ENCODE data around the gene PNMA8A. TPM values are rescaled to one million over a fixed set of nuclear protein-coding genes. Genes with fewer than 3 reads are reported as not detected.
A peak's percentile ranks its signal among the peaks of the same experiment; 100 is the strongest.

Gene PNMA8A
- total RNA-seq, 4 donors from 2014 or later: 0.28 TPM; not detected in 3

DNA sequence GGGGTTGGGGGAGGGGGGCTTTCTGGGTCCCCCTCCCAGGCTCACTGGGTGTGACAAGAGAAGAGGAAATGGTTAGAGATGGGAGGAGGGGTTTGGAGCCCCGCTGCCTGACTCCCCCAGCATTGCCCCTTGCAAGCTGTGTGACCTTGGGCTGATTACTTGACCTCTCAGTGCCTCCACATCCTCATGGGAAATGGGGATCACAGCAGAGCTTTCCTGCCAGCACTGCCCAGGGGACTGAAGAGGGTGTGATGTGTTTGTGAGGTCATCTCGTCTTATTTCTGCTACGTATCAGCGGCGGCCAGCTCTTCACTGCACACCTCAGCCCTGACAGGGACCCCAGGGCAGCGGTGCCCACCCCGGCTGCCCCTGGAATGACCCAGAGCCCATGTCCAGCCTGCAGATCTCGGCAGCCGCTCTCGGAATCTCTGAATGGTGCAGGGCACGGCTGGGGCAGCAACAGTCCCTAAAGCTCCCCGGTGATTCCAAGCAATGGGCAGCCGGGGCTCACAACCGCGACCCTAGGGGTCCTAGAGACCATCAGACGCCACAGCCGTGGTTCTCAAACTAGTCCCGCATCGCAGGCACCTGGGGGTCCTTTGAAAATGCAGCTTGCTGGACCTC lies 15.9 kb upstream of the PNMA8A start:
- no peak for TF ChIP-seq POLR2A (IDR thresholded peaks at IDR 0.05)
- TF ChIP-seq, protein P1, sequence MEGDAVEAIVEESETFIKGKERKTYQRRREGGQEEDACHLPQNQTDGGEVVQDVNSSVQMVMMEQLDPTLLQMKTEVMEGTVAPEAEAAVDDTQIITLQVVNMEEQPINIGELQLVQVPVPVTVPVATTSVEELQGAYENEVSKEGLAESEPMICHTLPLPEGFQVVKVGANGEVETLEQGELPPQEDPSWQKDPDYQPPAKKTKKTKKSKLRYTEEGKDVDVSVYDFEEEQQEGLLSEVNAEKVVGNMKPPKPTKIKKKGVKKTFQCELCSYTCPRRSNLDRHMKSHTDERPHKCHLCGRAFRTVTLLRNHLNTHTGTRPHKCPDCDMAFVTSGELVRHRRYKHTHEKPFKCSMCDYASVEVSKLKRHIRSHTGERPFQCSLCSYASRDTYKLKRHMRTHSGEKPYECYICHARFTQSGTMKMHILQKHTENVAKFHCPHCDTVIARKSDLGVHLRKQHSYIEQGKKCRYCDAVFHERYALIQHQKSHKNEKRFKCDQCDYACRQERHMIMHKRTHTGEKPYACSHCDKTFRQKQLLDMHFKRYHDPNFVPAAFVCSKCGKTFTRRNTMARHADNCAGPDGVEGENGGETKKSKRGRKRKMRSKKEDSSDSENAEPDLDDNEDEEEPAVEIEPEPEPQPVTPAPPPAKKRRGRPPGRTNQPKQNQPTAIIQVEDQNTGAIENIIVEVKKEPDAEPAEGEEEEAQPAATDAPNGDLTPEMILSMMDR (IDR thresholded peaks at IDR 0.05): no peak
- peak overlapping the region in 1 of 4 donors; percentile 33 for H3K4me3 ChIP-seq

DNA sequence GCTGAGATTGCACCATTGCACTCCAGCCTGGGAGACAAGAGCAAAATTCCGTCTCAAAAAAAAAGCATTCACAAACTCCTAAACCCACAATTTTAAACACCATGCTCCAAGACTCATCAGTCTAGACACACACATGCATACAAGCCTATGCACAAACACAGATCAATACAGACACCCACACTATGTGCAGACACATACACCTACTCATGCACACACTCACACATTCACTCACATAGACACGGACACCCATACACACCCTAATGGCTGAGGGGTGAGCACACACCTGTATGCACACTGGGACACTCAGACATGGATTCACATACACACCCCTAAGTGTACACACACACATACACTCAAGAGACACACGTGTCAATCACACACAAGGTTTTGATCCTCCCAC lies 15.0 kb upstream of the PNMA8A start:
- TF ChIP-seq, protein P1 (IDR thresholded peaks at IDR 0.05): no peak
- TF ChIP-seq POLR2A (IDR thresholded peaks at IDR 0.05): no peak
- Histone ChIP-seq H3K27ac (no peak overlapping the region), H3K9me3 (no peaks in the 10 kb centered on the region), H3K4me3 (no peak overlapping the region), H3K27me3 (peaks cover 0 to 17% of the 10 kb centered on the region in 2 donors), H3K4me1 (peaks cover 0 to 13% (median 4%) of the 10 kb centered on the region in 4 donors), H3K36me3 (no peaks in the 10 kb centered on the region)
- no peak for DNase-seq

More for the DNA sequence above, 15.9 kb upstream of the PNMA8A start:
- no peak overlapping the region for H3K27ac ChIP-seq
- H3K4me1 ChIP-seq: peaks cover 0 to 13% (median 4%) of the 10 kb centered on the region in 4 donors
- no peaks in the 10 kb centered on the region for H3K36me3 ChIP-seq
- no peak for DNase-seq
- no peaks in the 10 kb centered on the region for H3K9me3 ChIP-seq
- H3K27me3 ChIP-seq: peaks cover 0 to 17% of the 10 kb centered on the region in 2 donors

DNA sequence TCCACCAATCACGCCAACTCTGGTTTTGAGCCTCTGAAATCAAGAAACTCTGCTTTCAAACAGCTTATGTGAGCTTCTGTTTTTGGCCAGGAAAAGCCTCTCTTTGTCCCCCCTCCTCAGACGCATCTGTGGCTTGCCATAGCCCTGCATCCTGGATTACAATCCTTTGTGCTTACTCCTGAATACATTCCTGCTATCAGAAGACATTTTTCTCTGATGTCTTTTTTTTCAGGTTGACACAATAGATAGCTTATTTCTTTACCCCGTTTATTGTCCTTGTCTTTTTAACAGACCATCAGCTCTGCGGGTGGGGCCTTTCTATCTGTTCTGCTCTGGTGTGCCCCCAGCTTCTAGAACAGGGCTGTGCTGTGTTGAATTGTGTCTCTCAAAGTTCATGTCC lies 13.3 kb upstream of the PNMA8A start:
- DNase-seq: no peak
- no peak for TF ChIP-seq POLR2A (IDR thresholded peaks at IDR 0.05)
- TF ChIP-seq, protein P1 (IDR thresholded peaks at IDR 0.05): no peak
- Histone ChIP-seq H3K4me1 (peaks cover 0 to 9% (median 4%) of the 10 kb centered on the region in 4 donors), H3K27me3 (peaks cover 0 to 14% of the 10 kb centered on the region in 2 donors), H3K9me3 (no peaks in the 10 kb centered on the region), H3K27ac (no peak overlapping the region), H3K4me3 (no peak overlapping the region), H3K36me3 (no peaks in the 10 kb centered on the region)

DNA sequence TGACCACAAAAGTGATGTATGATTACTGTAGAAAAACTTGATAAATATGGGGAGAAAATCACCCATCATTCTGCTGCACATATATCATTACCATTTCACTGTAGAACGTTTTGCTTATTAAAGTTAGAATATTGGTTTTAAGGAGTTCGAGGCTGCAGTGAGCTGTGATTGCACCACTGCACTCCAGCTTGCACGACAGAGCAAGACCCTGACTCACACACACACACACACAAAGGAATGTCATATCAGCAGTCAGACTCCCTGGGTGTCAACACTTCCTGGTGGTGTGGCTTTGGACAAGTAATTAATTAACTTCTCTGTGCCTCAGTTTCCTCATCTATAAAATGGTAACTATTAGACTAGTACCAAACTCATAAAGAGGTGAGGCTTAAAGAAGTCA lies 11.3 kb upstream of the PNMA8A start:
- H3K4me1 ChIP-seq: peaks cover 0 to 5% (median 2%) of the 10 kb centered on the region in 4 donors
- TF ChIP-seq, protein P1 (IDR thresholded peaks at IDR 0.05): no peak
- TF ChIP-seq POLR2A (IDR thresholded peaks at IDR 0.05): no peak
- DNase-seq: no peak
- H3K9me3 ChIP-seq: no peaks in the 10 kb centered on the region
- H3K4me3 ChIP-seq: no peak overlapping the region
- H3K27ac ChIP-seq: no peak overlapping the region
- H3K36me3 ChIP-seq: no peaks in the 10 kb centered on the region
- H3K27me3 ChIP-seq: no peaks in the 10 kb centered on the region

GRCh38 chr19:46481947-46482346 lies 10.6 kb upstream of the PNMA8A start:
- Histone ChIP-seq H3K9me3 (no peaks in the 10 kb centered on the region), H3K4me3 (no peak overlapping the region), H3K4me1 (no peaks in the 10 kb centered on the region), H3K36me3 (no peaks in the 10 kb centered on the region), H3K27ac (peak overlapping the region in 1 of 4 donors; percentile 75), H3K27me3 (no peaks in the 10 kb centered on the region)
- no peak for DNase-seq
- TF ChIP-seq POLR2A (IDR thresholded peaks at IDR 0.05): no peak
- TF ChIP-seq, protein P1 (IDR thresholded peaks at IDR 0.05): no peak

Measured in Peyer's patch (tissue), 4 donors.